ENCODE results near the gene BORCS5.
"Not testable (repeated sequence)": the region's sequence is repeated elsewhere in the genome, so short reads cannot be mapped to it uniquely, and the experiment has no call there.

DNA sequence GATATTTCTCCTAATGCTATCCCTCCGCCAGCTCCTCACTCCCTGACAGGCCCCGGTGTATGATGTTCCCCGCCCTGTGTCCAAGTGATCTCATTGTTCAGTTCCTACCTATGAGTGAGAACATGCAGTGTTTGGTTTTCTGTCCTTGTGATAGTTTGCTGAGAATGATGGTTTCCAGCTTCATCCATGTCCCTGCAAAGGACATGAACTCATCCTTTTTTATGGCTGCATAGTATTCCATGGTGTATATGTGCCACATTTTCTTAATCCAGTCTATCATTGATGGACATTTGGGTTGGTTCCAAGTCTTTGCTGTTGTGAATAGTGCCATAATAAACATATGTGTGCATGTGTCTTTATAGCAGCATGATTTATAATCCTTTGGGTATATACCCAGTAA is 62.3 kb downstream of the BORCS5 start:
- TF ChIP-seq, protein P1, sequence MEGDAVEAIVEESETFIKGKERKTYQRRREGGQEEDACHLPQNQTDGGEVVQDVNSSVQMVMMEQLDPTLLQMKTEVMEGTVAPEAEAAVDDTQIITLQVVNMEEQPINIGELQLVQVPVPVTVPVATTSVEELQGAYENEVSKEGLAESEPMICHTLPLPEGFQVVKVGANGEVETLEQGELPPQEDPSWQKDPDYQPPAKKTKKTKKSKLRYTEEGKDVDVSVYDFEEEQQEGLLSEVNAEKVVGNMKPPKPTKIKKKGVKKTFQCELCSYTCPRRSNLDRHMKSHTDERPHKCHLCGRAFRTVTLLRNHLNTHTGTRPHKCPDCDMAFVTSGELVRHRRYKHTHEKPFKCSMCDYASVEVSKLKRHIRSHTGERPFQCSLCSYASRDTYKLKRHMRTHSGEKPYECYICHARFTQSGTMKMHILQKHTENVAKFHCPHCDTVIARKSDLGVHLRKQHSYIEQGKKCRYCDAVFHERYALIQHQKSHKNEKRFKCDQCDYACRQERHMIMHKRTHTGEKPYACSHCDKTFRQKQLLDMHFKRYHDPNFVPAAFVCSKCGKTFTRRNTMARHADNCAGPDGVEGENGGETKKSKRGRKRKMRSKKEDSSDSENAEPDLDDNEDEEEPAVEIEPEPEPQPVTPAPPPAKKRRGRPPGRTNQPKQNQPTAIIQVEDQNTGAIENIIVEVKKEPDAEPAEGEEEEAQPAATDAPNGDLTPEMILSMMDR (IDR thresholded peaks at IDR 0.05) = not testable (repeated sequence)
- TF ChIP-seq EZH2, EZH2phosphoT487 (IDR thresholded peaks at IDR 0.05): not testable (repeated sequence)

Data from neural progenitor cell (in vitro differentiated cells).